RWPE2 (cell line): ENCODE data around the gene POFUT1.

ENCODE experiments used
- ATAC-seq: fragments of 200-7000 bp; cut with Tn5 transposase; 3 replicates; pipeline ENCODE4 v1.9.1; 2021; ENCODE audit warnings: low read depth
- DNase-seq: peaks from one replicate; pipeline ENCODE4 v3.0.0-alpha.2; 2020; ENCODE audit warnings: low spot score
- H3K27ac ChIP-seq: fragments of 450-650 bp; 2 replicates; pipeline ENCODE4 v1.5.1; 2017; ENCODE audit warnings: mild to moderate bottlenecking; ENCODE audit not compliant: poor library complexity, severe bottlenecking
- H3K27me3 ChIP-seq: fragments of 250-450 bp; sonication (Bioruptor Pico); 2 replicates; pipeline ENCODE4 v1.5.1; 2021; ENCODE audit warnings: mild to moderate bottlenecking, moderate library complexity; ENCODE audit not compliant: insufficient read depth, poor library complexity, severe bottlenecking
- H3K36me3 ChIP-seq: fragments of 250-450 bp; sonication (Bioruptor Pico); 2 replicates; pipeline ENCODE4 v1.5.1; 2020; ENCODE audit warnings: low read depth, mild to moderate bottlenecking, moderate library complexity
- H3K4me1 ChIP-seq: fragments of 250-450 bp; sonication (Bioruptor Pico); 2 replicates; pipeline ENCODE4 v1.5.1; 2021; ENCODE audit warnings: mild to moderate bottlenecking, moderate library complexity; ENCODE audit not compliant: insufficient read depth, poor library complexity, severe bottlenecking
- H3K4me3 ChIP-seq: fragments of 250-450 bp; sonication (Bioruptor Pico); 2 replicates; pipeline ENCODE4 v1.5.1; 2021; ENCODE audit warnings: mild to moderate bottlenecking, moderate library complexity; ENCODE audit not compliant: severe bottlenecking
- H3K9me3 ChIP-seq: fragments of 250-450 bp; sonication (Bioruptor Pico); 2 replicates; pipeline ENCODE4 v1.5.1; 2021; ENCODE audit warnings: mild to moderate bottlenecking, moderate library complexity; ENCODE audit not compliant: severe bottlenecking
- TF ChIP-seq, protein P1 (sequence below): fragments of 450-650 bp; IDR thresholded peaks from one replicate; pipeline ENCODE4 v1.5.1; 2017; ENCODE audit warnings: mild to moderate bottlenecking, moderate library complexity; ENCODE audit not compliant: poor library complexity, severe bottlenecking

Gene POFUT1

DNA sequence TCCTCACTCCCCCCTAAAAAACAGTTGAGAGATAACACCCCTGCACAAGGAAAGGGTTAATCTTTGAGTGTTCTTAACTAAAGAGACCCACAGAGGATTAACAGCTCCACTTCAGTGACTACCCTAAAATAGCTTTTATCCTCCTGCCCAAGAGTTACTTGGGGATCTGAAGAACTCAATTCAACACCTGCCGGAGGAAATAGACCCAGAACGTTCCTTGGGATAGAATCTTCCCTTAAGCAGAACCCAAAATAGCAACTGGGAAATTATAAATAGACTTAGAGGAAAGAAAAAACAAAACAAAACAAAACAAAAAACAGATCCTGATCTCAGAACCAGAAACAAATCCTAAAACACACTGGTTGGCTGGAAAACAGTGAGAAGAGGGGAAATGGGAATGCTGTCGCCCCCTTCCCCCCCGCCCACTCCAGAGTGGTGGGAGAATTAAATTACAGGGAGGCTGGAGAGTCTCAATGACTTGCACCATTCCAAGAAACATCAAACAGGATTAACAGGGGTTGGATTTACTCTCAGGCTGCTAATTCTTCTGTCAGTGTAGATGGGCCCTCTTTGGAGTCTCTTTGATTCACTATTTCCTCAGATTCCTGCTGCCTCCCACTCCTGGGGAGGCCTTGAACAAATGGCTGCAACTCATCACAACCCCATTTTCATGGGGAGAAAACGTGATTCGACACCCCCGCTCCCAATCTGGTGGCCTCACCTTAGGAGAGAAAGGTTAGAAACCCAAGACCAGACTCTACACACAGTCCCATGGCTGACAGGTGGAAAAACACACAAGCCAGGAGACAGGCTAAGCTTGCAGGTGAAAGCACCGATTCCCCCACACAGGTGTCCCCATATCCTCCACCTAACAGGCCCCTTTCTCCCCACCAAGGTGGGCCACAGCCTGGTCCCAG, 1.6 kb upstream of the POFUT1 start:
- H3K27ac ChIP-seq = peak overlapping the region; percentile 86
- DNase-seq = peak; percentile 65

DNA sequence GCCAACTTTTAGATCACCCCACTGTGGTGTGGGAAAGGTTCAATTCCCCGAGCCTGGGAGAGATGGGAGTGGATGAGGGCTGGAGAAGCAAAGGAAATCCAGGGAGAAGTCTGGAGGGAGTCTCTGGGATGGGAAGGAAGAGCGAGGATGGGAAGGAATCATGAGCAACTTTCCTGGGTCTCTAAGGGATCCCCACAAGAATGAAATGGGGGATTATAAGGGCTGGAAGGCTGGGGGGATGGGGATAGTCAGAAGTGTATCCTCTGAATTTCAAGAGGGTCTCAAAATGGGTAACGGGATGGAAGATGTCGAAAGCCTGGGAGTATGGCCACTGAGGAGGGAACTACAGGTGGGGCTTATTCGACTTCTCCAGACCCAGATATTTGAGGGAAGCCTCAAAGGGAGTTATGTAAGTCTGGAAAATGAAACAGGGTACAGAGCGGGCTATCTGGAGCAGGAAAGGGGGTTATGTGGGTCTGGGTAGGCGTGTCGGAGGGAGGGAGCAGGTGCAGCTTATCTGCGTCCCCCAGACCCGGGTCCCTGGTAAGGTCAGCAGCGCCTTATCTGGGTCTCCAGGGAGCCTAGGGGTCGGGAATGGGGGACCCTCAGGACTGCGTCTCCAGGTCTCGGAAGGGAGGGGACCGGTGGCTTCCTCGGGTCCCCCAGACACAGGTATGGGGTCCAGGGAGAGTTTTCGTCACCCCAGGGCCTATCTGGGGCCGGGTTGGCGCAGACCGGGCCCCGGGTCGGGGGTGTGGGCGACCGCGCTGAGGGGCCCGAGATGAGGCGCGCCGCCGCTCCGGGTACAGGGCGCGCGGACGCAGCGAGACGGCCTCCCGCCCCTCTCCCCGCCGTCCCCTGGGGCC, 687 bp upstream of the POFUT1 start:
- TF ChIP-seq, protein P1, sequence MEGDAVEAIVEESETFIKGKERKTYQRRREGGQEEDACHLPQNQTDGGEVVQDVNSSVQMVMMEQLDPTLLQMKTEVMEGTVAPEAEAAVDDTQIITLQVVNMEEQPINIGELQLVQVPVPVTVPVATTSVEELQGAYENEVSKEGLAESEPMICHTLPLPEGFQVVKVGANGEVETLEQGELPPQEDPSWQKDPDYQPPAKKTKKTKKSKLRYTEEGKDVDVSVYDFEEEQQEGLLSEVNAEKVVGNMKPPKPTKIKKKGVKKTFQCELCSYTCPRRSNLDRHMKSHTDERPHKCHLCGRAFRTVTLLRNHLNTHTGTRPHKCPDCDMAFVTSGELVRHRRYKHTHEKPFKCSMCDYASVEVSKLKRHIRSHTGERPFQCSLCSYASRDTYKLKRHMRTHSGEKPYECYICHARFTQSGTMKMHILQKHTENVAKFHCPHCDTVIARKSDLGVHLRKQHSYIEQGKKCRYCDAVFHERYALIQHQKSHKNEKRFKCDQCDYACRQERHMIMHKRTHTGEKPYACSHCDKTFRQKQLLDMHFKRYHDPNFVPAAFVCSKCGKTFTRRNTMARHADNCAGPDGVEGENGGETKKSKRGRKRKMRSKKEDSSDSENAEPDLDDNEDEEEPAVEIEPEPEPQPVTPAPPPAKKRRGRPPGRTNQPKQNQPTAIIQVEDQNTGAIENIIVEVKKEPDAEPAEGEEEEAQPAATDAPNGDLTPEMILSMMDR = no peak
- Histone ChIP-seq H3K27ac (peak overlapping the region; percentile 86), H3K4me3 (peak overlapping the region; percentile 97), H3K36me3 (peaks cover 56% of the 10 kb centered on the region), H3K4me1 (peaks cover 46% of the 10 kb centered on the region), H3K27me3 (no peaks in the 10 kb centered on the region), H3K9me3 (no peaks in the 10 kb centered on the region)
- ATAC-seq (peak; percentile 0; the same call in 1 of the 3 replicates), DNase-seq (peak; percentile 78)

More for the DNA sequence above, 1.6 kb upstream of the POFUT1 start:
- H3K27me3 ChIP-seq = no peaks in the 10 kb centered on the region
- H3K9me3 ChIP-seq = no peaks in the 10 kb centered on the region
- ATAC-seq = no peak
- TF ChIP-seq, protein P1 = no peak
- peak overlapping the region; percentile 97 for H3K4me3 ChIP-seq
- peaks cover 53% of the 10 kb centered on the region for H3K4me1 ChIP-seq
- H3K36me3 ChIP-seq = peaks cover 56% of the 10 kb centered on the region

DNA sequence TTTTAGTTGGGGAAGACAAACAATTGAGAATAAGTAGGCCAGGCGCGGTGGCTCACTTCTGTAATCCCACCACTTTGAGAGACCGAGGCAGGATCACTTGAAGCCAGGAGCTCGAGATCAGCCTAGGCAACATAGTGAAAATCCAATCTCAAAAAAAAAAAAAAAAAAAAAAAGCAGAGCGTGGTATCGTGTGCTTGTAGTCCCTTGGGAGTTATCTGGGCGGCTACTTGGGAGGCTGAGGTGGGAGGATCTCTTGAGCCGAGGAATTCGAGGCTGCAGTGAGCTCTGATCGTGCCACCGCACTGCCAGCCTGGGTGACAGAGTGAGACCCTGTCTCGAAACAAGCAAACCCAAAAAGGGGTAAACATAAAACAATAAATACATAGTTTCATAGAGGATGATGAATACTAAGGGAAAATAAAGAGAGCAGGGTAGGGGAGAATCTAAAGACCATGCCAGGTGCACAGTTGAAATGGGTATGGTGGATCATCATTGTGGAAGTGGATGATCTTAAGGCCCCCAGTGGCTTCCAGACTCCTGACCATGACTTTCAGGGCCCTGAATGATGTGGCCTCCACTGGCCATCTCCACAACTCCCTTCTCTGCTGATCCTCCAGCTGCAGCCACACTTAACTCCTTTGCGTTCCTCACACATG, 947 bp downstream of the POFUT1 start:
- H3K27me3 ChIP-seq = no peaks in the 10 kb centered on the region
- peak overlapping the region; percentile 97 for H3K4me3 ChIP-seq
- peak overlapping the region; percentile 86 for H3K27ac ChIP-seq
- peaks cover 56% of the 10 kb centered on the region for H3K36me3 ChIP-seq
- TF ChIP-seq, protein P1 = no peak
- no peak for DNase-seq
- peaks cover 30% of the 10 kb centered on the region for H3K4me1 ChIP-seq
- no peak for ATAC-seq
- H3K9me3 ChIP-seq = no peaks in the 10 kb centered on the region

DNA sequence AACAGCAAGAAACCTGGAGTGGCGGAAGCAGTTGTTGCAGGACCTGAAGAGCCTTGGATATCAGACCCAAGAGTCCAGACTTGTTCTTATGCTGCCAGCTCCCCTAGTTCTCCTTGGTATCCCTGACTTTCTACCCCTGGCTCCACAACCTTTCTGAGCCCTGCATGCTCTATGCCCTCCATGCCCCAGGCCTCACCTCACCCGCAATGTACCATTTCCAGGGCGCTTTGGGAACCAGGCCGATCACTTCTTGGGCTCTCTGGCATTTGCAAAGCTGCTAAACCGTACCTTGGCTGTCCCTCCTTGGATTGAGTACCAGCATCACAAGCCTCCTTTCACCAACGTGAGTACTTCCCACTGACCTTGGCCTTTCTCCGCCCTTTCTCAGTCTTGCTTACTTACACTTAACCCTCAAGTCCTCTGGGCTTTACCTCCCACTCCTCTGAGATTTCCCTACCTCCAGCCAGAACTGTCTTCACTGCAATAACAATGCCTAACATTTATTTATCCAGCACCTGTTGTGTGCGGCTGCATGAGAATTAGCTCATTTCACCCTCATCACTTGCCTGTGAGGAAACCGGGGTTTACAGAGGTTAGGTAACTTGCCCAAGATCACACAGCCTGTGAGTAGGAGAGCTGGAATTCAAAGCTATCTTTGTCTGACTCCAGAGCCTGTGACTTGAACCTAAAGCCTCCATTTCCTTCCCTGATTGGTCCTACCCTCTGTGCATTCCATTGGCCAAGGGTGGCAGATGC, 2.3 kb downstream of the POFUT1 start:
- H3K27ac ChIP-seq = no peak overlapping the region
- peaks cover 16% of the 10 kb centered on the region for H3K4me1 ChIP-seq
- TF ChIP-seq, protein P1 = no peak
- ATAC-seq (no peak), DNase-seq (peak; percentile 68)
- H3K36me3 ChIP-seq = peaks cover 66% of the 10 kb centered on the region
- H3K9me3 ChIP-seq = no peaks in the 10 kb centered on the region
- H3K27me3 ChIP-seq = no peaks in the 10 kb centered on the region
- no peak overlapping the region for H3K4me3 ChIP-seq
